Measurements from ENCODE around the gene HAX1.

DNA sequence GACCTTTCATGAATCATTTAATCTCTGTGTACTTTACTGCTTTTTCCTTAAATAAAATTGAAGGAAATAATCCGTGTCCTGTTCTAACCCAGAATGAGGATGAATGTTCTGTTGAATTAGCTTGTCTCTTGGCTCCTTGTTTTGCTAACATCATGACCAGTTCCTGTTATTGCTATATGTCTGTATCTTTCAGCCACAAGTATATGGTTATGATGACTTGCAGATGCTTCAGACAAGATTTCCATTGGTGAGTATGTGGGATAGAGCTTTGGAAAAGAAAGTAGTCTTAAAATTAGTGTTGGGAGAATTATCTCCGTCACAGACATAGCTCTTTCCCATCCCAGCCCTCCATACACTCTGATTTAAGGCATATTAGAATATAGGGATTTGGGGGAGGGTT is 13.6 kb upstream of the HAX1 start:
- TF ChIP-seq POLR2AphosphoS5 (IDR thresholded peaks at IDR 0.05): no peak
- no peak for TF ChIP-seq CTCF (IDR thresholded peaks at IDR 0.05)
- no peak for TF ChIP-seq POLR2A (IDR thresholded peaks at IDR 0.05)
